K562 (cell line): ENCODE data around the gene SELENOM.

Experiments
- CTCF ChIP-seq, 3 experiments: IDR thresholded peaks in 2 of 3; conservative IDR thresholded peaks in 1 of 3; 2 replicates each; pipeline ENCODE4 v1.5.1; 2011 to 2012; ENCODE audit warnings: low read length in 3 of 3, mild to moderate bottlenecking in 3 of 3, control low read depth in 2 of 3, improper control_type of control experiment in 1 of 3, inconsistent platforms in 1 of 3, low read depth in 1 of 3, mixed read lengths in 1 of 3, moderate library complexity in 1 of 3; ENCODE audit not compliant: insufficient read depth in 2 of 3
- EZH2 ChIP-seq: IDR thresholded peaks from 2 replicates; pipeline ENCODE4 v1.6.1; 2012; ENCODE audit warnings: low read depth, mild to moderate bottlenecking, inconsistent platforms, low read length, borderline replicate concordance
- SP1 ChIP-seq: sonication (generic); formaldehyde crosslinking; IDR thresholded peaks from 2 replicates; pipeline ENCODE4 v1.8.1; 2022; ENCODE audit warnings: mild to moderate bottlenecking, missing genetic modification reagents

GRCh38 chr22:31155422-31155821, 48.1 kb upstream of the SELENOM start:
- TF ChIP-seq EZH2 (no peak), SP1 (CRISPR knock-in tag) (no peak), CTCF (IDR thresholded peaks at IDR 0.05 in 2 of 3, conservative IDR thresholded peaks at IDR 0.05 in 1 of 3; ENCODE audit: insufficient read depth in 2 of 3, low read depth in 1 of 3, low read length in 3 of 3) (no peak)
